K562 (cell line): ENCODE results near the gene DUSP9. TPM values are rescaled to one million over a fixed set of nuclear protein-coding genes. Genes with fewer than 3 reads are reported as not detected.
"Not testable (repeated sequence)": the region's sequence is repeated elsewhere in the genome, so short reads cannot be mapped to it uniquely, and the experiment has no call there.

Experiments
- ATAC-seq: fragments of 200-7000 bp; cut with Tn5 transposase; 3 replicates; pipeline ENCODE4 v1.9.1; 2020; ENCODE audit warnings: moderate library complexity
- BruUV-seq: library from RNA; stranded (reverse); fragments of 400-500 nt; replicated peaks from 2 replicates; lab custom pipeline; 2021; lab: Mats Ljungman, UMichigan
- CTCF ChIA-PET: fragments of 300-600 bp; formaldehyde crosslinking; extraction: SDS; loops from one replicate; lab custom pipeline; 2021; ENCODE audit warnings: low intra/inter-chr PET ratio; lab: Yijun Ruan, JAX
- POLR2A ChIA-PET: fragments of 300-600, 350-650 bp; sonication (Branson Sonifier 250); formaldehyde crosslinking; extraction: SDS; loops from one replicate; lab custom pipeline; 2021; ENCODE audit warnings: antibody characterized with exemption, inconsistent platforms; lab: Yijun Ruan, JAX
- DNase-seq, 4 experiments: peaks; one replicate each; pipeline versions ENCODE4 v3.0.0 to v3.0.0-alpha.2; 2011 to 2018; ENCODE audit warnings: low spot score in 3 of 4, mixed read lengths in 3 of 4; ENCODE audit errors: extremely low read depth in 1 of 4
- FAIRE-seq: peaks from 2 replicates; lab custom pipeline; 2011; peaks lifted over from hg19 to GRCh38; lab: Jason Lieb, UNC
- H2AFZ ChIP-seq: 2 replicates; pipeline ENCODE4 v1.6.0; 2011; ENCODE audit warnings: low read depth, low read length, control low read depth, inconsistent platforms
- H3K27ac ChIP-seq: fragments of 200-600 bp; 3 replicates; pipeline ENCODE4 v1.8.0; 2011; ENCODE audit warnings: low read depth, mild to moderate bottlenecking, control low read depth, inconsistent platforms, low read length, moderate library complexity, mixed read lengths; ENCODE audit errors: extremely low read depth
- H3K27me3 ChIP-seq, 2 experiments: fragments of 300-600 bp in 1 of 2; 2 replicates in 1 of 2; 3 replicates in 1 of 2; pipeline versions ENCODE4 v1.6.0 to v1.8.0; 2011; ENCODE audit warnings: inconsistent platforms in 2 of 2, low read length in 2 of 2, mild to moderate bottlenecking in 1 of 2, mixed read lengths in 1 of 2, moderate library complexity in 1 of 2; ENCODE audit not compliant: control insufficient read depth in 2 of 2, insufficient read depth in 2 of 2
- H3K36me3 ChIP-seq: fragments of 300-600 bp; 3 replicates; pipeline ENCODE4 v1.8.0; 2011; ENCODE audit warnings: mild to moderate bottlenecking, low read length, inconsistent platforms; ENCODE audit not compliant: control insufficient read depth, insufficient read depth
- H3K4me1 ChIP-seq, 2 experiments: fragments of 200-600 bp in 1 of 2; replicated peaks in 1 of 2; 2 replicates in 1 of 2; 3 replicates in 1 of 2; pipeline versions ENCODE4 v1.5.1 to v1.8.0; 2011; ENCODE audit warnings: inconsistent platforms in 2 of 2, low read length in 2 of 2, mild to moderate bottlenecking in 1 of 2, mixed read lengths in 1 of 2, moderate library complexity in 1 of 2; ENCODE audit not compliant: control insufficient read depth in 2 of 2, insufficient read depth in 2 of 2
- H3K4me2 ChIP-seq: 2 replicates; pipeline ENCODE4 v1.6.1; 2011; ENCODE audit warnings: low read length, control low read depth, inconsistent platforms, mixed read lengths; ENCODE audit not compliant: insufficient read depth
- H3K4me3 ChIP-seq: fragments of 200-600 bp; sonication (generic), shearing (Covaris generic); 2 replicates; pipeline ENCODE4 v1.5.1; 2016; ENCODE audit warnings: control low read depth, inconsistent platforms
- H3K79me2 ChIP-seq: fragments of 200-600 bp; 3 replicates; pipeline ENCODE4 v1.8.0; 2011; ENCODE audit warnings: low read length, inconsistent platforms; ENCODE audit not compliant: control insufficient read depth, insufficient read depth
- H3K9ac ChIP-seq, 2 experiments: 2 replicates each; pipeline versions ENCODE4 v1.6.0 to v1.6.1; 2011; ENCODE audit warnings: low read depth in 2 of 2, low read length in 2 of 2, control low read depth in 1 of 2, inconsistent platforms in 1 of 2, mild to moderate bottlenecking in 1 of 2, mixed read lengths in 1 of 2; ENCODE audit not compliant: insufficient read depth in 1 of 2
- H3K9me1 ChIP-seq: one replicate; pipeline ENCODE4 v1.6.0; 2011; ENCODE audit warnings: inconsistent platforms, mild to moderate bottlenecking, low read length, moderate library complexity; ENCODE audit not compliant: control insufficient read depth, insufficient read depth
- H3K9me3 ChIP-seq: replicated peaks from 2 replicates; pipeline ENCODE4 v1.5.1; 2011; ENCODE audit warnings: low read depth, low read length, inconsistent platforms; ENCODE audit not compliant: control insufficient read depth, insufficient read depth
- H4K20me1 ChIP-seq: replicated peaks from 2 replicates; pipeline ENCODE4 v1.6.1; 2011; ENCODE audit warnings: low read length, inconsistent platforms, mixed read lengths; ENCODE audit not compliant: control insufficient read depth, insufficient read depth
- POLR2G ChIP-seq: fragments of 200-400 bp; formaldehyde crosslinking; IDR thresholded peaks from 2 replicates; pipeline ENCODE4 v1.6.1; 2017; ENCODE audit warnings: low read depth, mild to moderate bottlenecking, antibody characterized with exemption, low read length, moderate library complexity
- WGBS: fragments of 100-300 bp; shearing (Covaris generic); methylation state at CpG from one replicate; pipeline ENCODE4 v1.1.6; 2016; ENCODE audit warnings: low coverage, mixed read lengths; ENCODE audit not compliant: insufficient coverage; ENCODE audit errors: missing lambda C conversion rate; 5-methylcytosine and 5-hydroxymethylcytosine counted together
- in situ Hi-C: fragments of 300-500 bp; cut with MboI; formaldehyde crosslinking; loops from 4 replicates; pipeline ENCODE4 v1.15.0; 2018; ENCODE audit warnings: inconsistent platforms, mixed read lengths
- intact Hi-C: fragments of 100-400 bp; cut with micrococcal nuclease; formaldehyde crosslinking; loops from 2 replicates; pipeline ENCODE4 v1.14.2; 2022
- polyA plus RNA-seq, 8 experiments: library from polyadenylated mRNA; depleted of rRNA in 4 of 8; stranded (reverse) in 5 of 8; unstranded in 3 of 8; fragments of >200 nt; fragmentation: Nextera tagmentation in 2 of 8; fragmentation: Illumina TruSeq in 1 of 8; extraction: Ambion mirVana in 2 of 8; extraction: Trizol in 1 of 8; gene quantifications; 2 replicates each; pipeline versions ENCODE4 v1.2.1 to v1.2.3, GENCODE V29; 2011 to 2014; ENCODE audit warnings: inconsistent platforms in 1 of 8, missing spikeins in 1 of 8
- total RNA-seq, 7 experiments: library from RNA; depleted of rRNA in 6 of 7; stranded (reverse); fragments of >200 nt in 6 of 7; fragmentation: Illumina TruSeq in 2 of 7; extraction: Trizol in 2 of 7; gene quantifications; 2 replicates each; pipeline versions ENCODE4 v1.2.1 to v1.2.3, GENCODE V29; 2011 to 2021; ENCODE audit warnings: low replicate concordance in 1 of 7
- TF ChIP-seq, protein P1 (sequence below): sonication (generic); formaldehyde crosslinking; IDR thresholded peaks from 2 replicates; pipeline ENCODE4 v1.8.0; 2023; ENCODE audit warnings: mild to moderate bottlenecking, missing genetic modification reagents

The DUSP9 gene
- total and polyA plus RNA-seq, 9 of the 15 experiments (the other 6 are each of a cell fraction or from before 2014, with no cell fraction given): 0.11 to 14.1 (median 5.5) TPM

DNA sequence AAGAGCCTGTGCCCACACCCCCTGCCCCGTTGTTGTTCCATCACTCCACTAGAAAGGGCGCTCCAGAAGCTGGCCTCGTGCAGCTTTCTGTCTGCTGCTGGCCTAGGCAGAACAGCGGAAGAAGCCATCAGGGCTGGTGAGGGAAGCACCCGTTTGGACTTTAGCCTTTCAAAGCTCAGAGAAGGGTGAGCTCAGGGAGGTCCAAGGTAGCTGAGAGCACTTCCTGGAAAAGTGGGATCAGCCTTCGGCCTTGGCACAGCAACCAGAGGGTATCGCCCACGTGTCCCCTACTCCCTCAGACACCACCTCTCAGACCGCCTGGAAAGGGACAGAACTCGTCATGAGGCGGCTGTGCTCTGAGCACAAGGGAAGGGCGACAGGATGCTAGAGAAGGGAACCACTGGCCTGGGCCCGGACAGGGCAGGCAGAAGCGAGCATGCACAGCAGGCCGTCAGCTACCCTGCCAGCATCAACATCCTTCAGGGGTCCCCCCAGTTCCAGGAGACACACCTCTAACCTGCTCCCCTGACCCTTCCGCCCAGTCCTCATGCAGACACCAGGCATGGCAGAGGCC lies 52.3 kb downstream of the DUSP9 start:
- CTCF ChIA-PET, FAIRE-seq, H3K9me3 ChIP-seq, ATAC-seq, intact Hi-C loops, H3K79me2 ChIP-seq, H3K4me2 ChIP-seq, H4K20me1 ChIP-seq, in situ Hi-C loops, H3K27me3 ChIP-seq, DNase-seq, H3K9me1 ChIP-seq, H2AFZ ChIP-seq, H3K27ac ChIP-seq, H3K4me3 ChIP-seq, BruUV-seq: not testable (repeated sequence)
- POLR2A ChIA-PET: interaction anchor here (1.2 to 1.3 kb wide), 2 partner anchors 10 to 20 kb away, joined by 4 read pairs; no protein-coding TSS in a partner anchor
- Histone ChIP-seq H3K36me3 (peaks cover 63% of the 10 kb centered on the region; the same call in 1 of the 3 replicates), H3K9ac (peak overlapping the region in 1 of 2 experiments; percentile 45; a peak in 2 of 4 replicates), H3K4me1 (peaks cover 0 to 15% of the 10 kb centered on the region in 2 experiments; a peak in 2 of 5 replicates)
- TF ChIP-seq, protein P1, sequence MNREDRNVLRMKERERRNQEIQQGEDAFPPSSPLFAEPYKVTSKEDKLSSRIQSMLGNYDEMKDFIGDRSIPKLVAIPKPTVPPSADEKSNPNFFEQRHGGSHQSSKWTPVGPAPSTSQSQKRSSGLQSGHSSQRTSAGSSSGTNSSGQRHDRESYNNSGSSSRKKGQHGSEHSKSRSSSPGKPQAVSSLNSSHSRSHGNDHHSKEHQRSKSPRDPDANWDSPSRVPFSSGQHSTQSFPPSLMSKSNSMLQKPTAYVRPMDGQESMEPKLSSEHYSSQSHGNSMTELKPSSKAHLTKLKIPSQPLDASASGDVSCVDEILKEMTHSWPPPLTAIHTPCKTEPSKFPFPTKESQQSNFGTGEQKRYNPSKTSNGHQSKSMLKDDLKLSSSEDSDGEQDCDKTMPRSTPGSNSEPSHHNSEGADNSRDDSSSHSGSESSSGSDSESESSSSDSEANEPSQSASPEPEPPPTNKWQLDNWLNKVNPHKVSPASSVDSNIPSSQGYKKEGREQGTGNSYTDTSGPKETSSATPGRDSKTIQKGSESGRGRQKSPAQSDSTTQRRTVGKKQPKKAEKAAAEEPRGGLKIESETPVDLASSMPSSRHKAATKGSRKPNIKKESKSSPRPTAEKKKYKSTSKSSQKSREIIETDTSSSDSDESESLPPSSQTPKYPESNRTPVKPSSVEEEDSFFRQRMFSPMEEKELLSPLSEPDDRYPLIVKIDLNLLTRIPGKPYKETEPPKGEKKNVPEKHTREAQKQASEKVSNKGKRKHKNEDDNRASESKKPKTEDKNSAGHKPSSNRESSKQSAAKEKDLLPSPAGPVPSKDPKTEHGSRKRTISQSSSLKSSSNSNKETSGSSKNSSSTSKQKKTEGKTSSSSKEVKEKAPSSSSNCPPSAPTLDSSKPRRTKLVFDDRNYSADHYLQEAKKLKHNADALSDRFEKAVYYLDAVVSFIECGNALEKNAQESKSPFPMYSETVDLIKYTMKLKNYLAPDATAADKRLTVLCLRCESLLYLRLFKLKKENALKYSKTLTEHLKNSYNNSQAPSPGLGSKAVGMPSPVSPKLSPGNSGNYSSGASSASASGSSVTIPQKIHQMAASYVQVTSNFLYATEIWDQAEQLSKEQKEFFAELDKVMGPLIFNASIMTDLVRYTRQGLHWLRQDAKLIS (CRISPR knock-in tag): peak; percentile 31; the same call in 1 of the 2 replicates
- peak; percentile 56 for TF ChIP-seq POLR2G
- WGBS: 100% methylated on average over 1 of the region's 16 CpGs
